CD4-positive, alpha-beta T cell treated with Interleukin-6 for 4 hours (primary cell): ENCODE measurements around the gene IGSF9.

ENCODE experiments used
- DNase-seq: peaks from one replicate; pipeline ENCODE4 v3.0.0-alpha.2; 2020; ENCODE audit warnings: mixed read lengths

IGSF9 gene

GRCh38 chr1:159945483-159946241 is at the start of gene IGSF9:
Gene IGSF9, minus strand, starts transcription at chr1:159945613. Its CDS starts 2,159 bp downstream, at chr1:159943454.
- peak; percentile 89 for DNase-seq

GRCh38 chr1:159994896-159995295 is 49.5 kb upstream of the IGSF9 start:
- no peak for DNase-seq

GRCh38 chr1:159993911-159994310 is 48.5 kb upstream of the IGSF9 start:
- DNase-seq, result no peak

GRCh38 chr1:159992161-159992560 is 46.7 kb upstream of the IGSF9 start:
- DNase-seq, result no peak

- peak; percentile 4 for DNase-seq
These were observed 46.1 kb upstream of the IGSF9 start for GRCh38 chr1:159991513-159991912.

- DNase-seq, result no peak
These were observed 44.6 kb upstream of the IGSF9 start for GRCh38 chr1:159990005-159990404.

- DNase-seq, result no peak
These were observed 44.2 kb upstream of the IGSF9 start for GRCh38 chr1:159989581-159989980.

GRCh38 chr1:159988006-159988405 is 42.6 kb upstream of the IGSF9 start:
- DNase-seq, result no peak

- DNase-seq, result no peak
These were observed 41.8 kb upstream of the IGSF9 start for GRCh38 chr1:159987186-159987585.

- no peak for DNase-seq
These were observed 41.1 kb upstream of the IGSF9 start for GRCh38 chr1:159986531-159986930.

- no peak for DNase-seq
These were observed 40.7 kb upstream of the IGSF9 start for GRCh38 chr1:159986093-159986492.

- DNase-seq, result no peak
These were observed 40.1 kb upstream of the IGSF9 start for GRCh38 chr1:159985473-159985872.

GRCh38 chr1:159983681-159984080 is 38.3 kb upstream of the IGSF9 start:
- no peak for DNase-seq

GRCh38 chr1:159982280-159982679 is 36.9 kb upstream of the IGSF9 start:
- DNase-seq, result no peak

GRCh38 chr1:159981351-159982055 is 36.1 kb upstream of the IGSF9 start:
- no peak for DNase-seq

GRCh38 chr1:159980786-159981185 is 35.4 kb upstream of the IGSF9 start:
- no peak for DNase-seq

- DNase-seq, result no peak
These were observed 34.7 kb upstream of the IGSF9 start for GRCh38 chr1:159980076-159980475.

GRCh38 chr1:159979257-159979656 is 33.8 kb upstream of the IGSF9 start:
- DNase-seq, result no peak

- DNase-seq, result no peak
These were observed 32.6 kb upstream of the IGSF9 start for GRCh38 chr1:159978107-159978398.

GRCh38 chr1:159977364-159978106 is 32.1 kb upstream of the IGSF9 start:
- no peak for DNase-seq

- DNase-seq, result no peak
These were observed 29.0 kb upstream of the IGSF9 start for GRCh38 chr1:159974350-159974965.

GRCh38 chr1:159973350-159973940 is 28.0 kb upstream of the IGSF9 start:
- no peak for DNase-seq
